GM12892 (cell line): ENCODE measurements around the gene ME3.

Experiments used
- POLR2A ChIP-seq: IDR thresholded peaks from 2 replicates; pipeline ENCODE4 v1.6.1; 2011; ENCODE audit warnings: low read depth, low read length, control low read depth
- POLR2AphosphoS5 ChIP-seq: IDR thresholded peaks from 2 replicates; pipeline ENCODE4 v1.6.1; 2011; ENCODE audit warnings: low read depth, low read length, control low read depth

GRCh38 chr11:86408845-86409244 is 263.6 kb downstream of the ME3 start:
- no peak for TF ChIP-seq POLR2A
- no peak for TF ChIP-seq POLR2AphosphoS5
